ENCODE results near the gene CPT1A. TPM values are rescaled to one million over a fixed set of nuclear protein-coding genes. Genes with fewer than 3 reads are reported as not detected.
A peak's percentile ranks its signal among the peaks of the same experiment; 100 is the strongest.

CPT1A gene
- total and polyA plus RNA-seq, 2 experiments from 2014 or later, result 9.6 to 20.1 TPM

GRCh38 chr11:68817554-68817953, 24.2 kb downstream of the CPT1A start:
- peaks cover 8% of the 10 kb centered on the region; the same call in 1 of the 2 replicates for H3K36me3 ChIP-seq (ENCODE audit: low read depth)
- no peaks in the 10 kb centered on the region for H3K4me1 ChIP-seq (ENCODE audit: insufficient read depth)
- WGBS, 2 experiments (ENCODE audit: low coverage in 1 of 2, low lambda C conversion rate in 2 of 2, missing lambda C conversion rate in 2 of 2), result 75 to 90% methylated on average over 1 to 4 of the region's 4 CpGs
- H3K9me2 ChIP-seq (ENCODE audit: insufficient read depth), result no peaks in the 10 kb centered on the region
- in situ Hi-C loops (cut with MboI), result no loop called here
- no peaks in the 10 kb centered on the region for H3F3A ChIP-seq (ENCODE audit: insufficient read depth)
- TF ChIP-seq EZH2phosphoT487 (IDR thresholded peaks at IDR 0.05; ENCODE audit: insufficient read depth, low read depth), result no peak
- TF ChIP-seq EZH2 (IDR thresholded peaks at IDR 0.05; ENCODE audit: insufficient read depth, poor library complexity, severe bottlenecking), result no peak
- H3K27me3 ChIP-seq (replicated peaks; ENCODE audit: insufficient read depth), result no peaks in the 10 kb centered on the region
- H4K20me1 ChIP-seq (ENCODE audit: insufficient read depth), result no peaks in the 10 kb centered on the region
- H3K79me2 ChIP-seq (ENCODE audit: insufficient read depth), result peaks cover 93% of the 10 kb centered on the region
- H2AFZ ChIP-seq, result no peak overlapping the region
- H3K9ac ChIP-seq, result no peak overlapping the region
- no peak for DNase-seq
- no peaks in the 10 kb centered on the region for H3K9me3 ChIP-seq (ENCODE audit: low read depth)
- no peak overlapping the region for H3K4me2 ChIP-seq (ENCODE audit: unreplicated experiment)
- no peak overlapping the region for H3K27ac ChIP-seq
- no peak overlapping the region for H3K4me3 ChIP-seq

- no peaks in the 10 kb centered on the region for H3K27me3 ChIP-seq (replicated peaks; ENCODE audit: insufficient read depth)
- no peak overlapping the region for H3K9ac ChIP-seq
- peak; percentile 42 for DNase-seq
- in situ Hi-C loops (cut with MboI), result no loop called here
- H3K4me2 ChIP-seq (ENCODE audit: unreplicated experiment), result no peak overlapping the region
- TF ChIP-seq EZH2phosphoT487 (IDR thresholded peaks at IDR 0.05; ENCODE audit: insufficient read depth, low read depth), result no peak
- no peak for TF ChIP-seq EZH2 (IDR thresholded peaks at IDR 0.05; ENCODE audit: insufficient read depth, poor library complexity, severe bottlenecking)
- no peak overlapping the region for H2AFZ ChIP-seq
- WGBS, 2 experiments (ENCODE audit: low coverage in 1 of 2, low lambda C conversion rate in 2 of 2, missing lambda C conversion rate in 2 of 2), result 44 to 50% methylated on average over 5 to 7 of the region's 7 CpGs
- no peaks in the 10 kb centered on the region for H4K20me1 ChIP-seq (ENCODE audit: insufficient read depth)
- H3K27ac ChIP-seq, result no peak overlapping the region
- H3K36me3 ChIP-seq (ENCODE audit: low read depth), result peaks cover 8% of the 10 kb centered on the region; the same call in 1 of the 2 replicates
- no peaks in the 10 kb centered on the region for H3K9me3 ChIP-seq (ENCODE audit: low read depth)
- no peak overlapping the region for H3K4me3 ChIP-seq
- no peaks in the 10 kb centered on the region for H3K9me2 ChIP-seq (ENCODE audit: insufficient read depth)
- H3F3A ChIP-seq (ENCODE audit: insufficient read depth), result no peaks in the 10 kb centered on the region
- peaks cover 87% of the 10 kb centered on the region for H3K79me2 ChIP-seq (ENCODE audit: insufficient read depth)
- no peaks in the 10 kb centered on the region for H3K4me1 ChIP-seq (ENCODE audit: insufficient read depth)
Observed at GRCh38 chr11:68816917-68817419, 24.7 kb downstream of the CPT1A start.

DNA sequence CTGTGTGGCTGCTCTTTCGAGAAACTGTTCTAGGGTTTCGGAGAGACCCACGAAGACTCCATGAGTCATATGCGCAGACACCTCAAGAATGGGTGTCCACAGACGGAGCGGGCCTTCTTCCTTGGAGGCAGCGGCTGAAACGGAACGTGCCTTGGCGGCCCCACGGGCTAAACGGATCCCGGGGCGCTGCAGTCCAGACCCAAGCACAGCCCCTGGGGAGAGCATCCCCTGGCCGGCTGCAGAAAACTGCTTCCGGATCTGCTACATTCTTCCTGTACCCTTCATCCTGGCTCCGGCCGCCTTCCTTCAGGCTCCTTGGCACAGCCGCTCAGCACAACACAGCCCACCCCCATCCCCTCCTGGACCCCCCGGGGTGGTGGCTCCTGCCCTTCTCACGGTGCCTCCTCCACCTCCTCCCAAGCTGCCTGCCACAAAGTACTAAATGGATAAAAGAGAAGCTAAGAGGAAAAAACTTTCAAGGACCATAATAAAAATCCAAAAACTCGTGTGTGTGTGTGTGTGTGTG, 25.4 kb downstream of the CPT1A start:
- Histone ChIP-seq H3K4me3 (no peak overlapping the region), H3K9me3 (ENCODE audit: low read depth) (no peaks in the 10 kb centered on the region), H3F3A (ENCODE audit: insufficient read depth) (no peaks in the 10 kb centered on the region), H3K9ac (no peak overlapping the region), H3K4me1 (ENCODE audit: insufficient read depth) (no peaks in the 10 kb centered on the region), H3K4me2 (ENCODE audit: unreplicated experiment) (no peak overlapping the region), H3K27me3 (replicated peaks; ENCODE audit: insufficient read depth) (no peaks in the 10 kb centered on the region), H4K20me1 (ENCODE audit: insufficient read depth) (no peaks in the 10 kb centered on the region), H3K27ac (no peak overlapping the region), H3K9me2 (ENCODE audit: insufficient read depth) (no peaks in the 10 kb centered on the region), H3K36me3 (ENCODE audit: low read depth) (peaks cover 8% of the 10 kb centered on the region; the same call in 1 of the 2 replicates), H2AFZ (no peak overlapping the region), H3K79me2 (ENCODE audit: insufficient read depth) (peaks cover 81% of the 10 kb centered on the region)
- in situ Hi-C loops (cut with MboI), result no loop called here
- DNase-seq, result no peak
- 89 to 92% methylated on average over 20 to 22 of the region's 22 CpGs for WGBS, 2 experiments (ENCODE audit: low coverage in 1 of 2, low lambda C conversion rate in 2 of 2, missing lambda C conversion rate in 2 of 2)
- TF ChIP-seq EZH2phosphoT487 (IDR thresholded peaks at IDR 0.05; ENCODE audit: insufficient read depth, low read depth), result no peak
- no peak for TF ChIP-seq EZH2 (IDR thresholded peaks at IDR 0.05; ENCODE audit: insufficient read depth, poor library complexity, severe bottlenecking)

GRCh38 chr11:68813773-68814172, 27.9 kb downstream of the CPT1A start:
- no peak overlapping the region for H3K27ac ChIP-seq
- no peaks in the 10 kb centered on the region for H3F3A ChIP-seq (ENCODE audit: insufficient read depth)
- H4K20me1 ChIP-seq (ENCODE audit: insufficient read depth), result no peaks in the 10 kb centered on the region
- H3K4me3 ChIP-seq, result no peak overlapping the region
- no peak for DNase-seq
- no peaks in the 10 kb centered on the region for H3K9me3 ChIP-seq (ENCODE audit: low read depth)
- H3K27me3 ChIP-seq (replicated peaks; ENCODE audit: insufficient read depth), result no peaks in the 10 kb centered on the region
- in situ Hi-C loops (cut with MboI), result no loop called here
- no peaks in the 10 kb centered on the region for H3K9me2 ChIP-seq (ENCODE audit: insufficient read depth)
- no peak overlapping the region for H2AFZ ChIP-seq
- peaks cover 77% of the 10 kb centered on the region for H3K79me2 ChIP-seq (ENCODE audit: insufficient read depth)
- no peak for TF ChIP-seq EZH2 (IDR thresholded peaks at IDR 0.05; ENCODE audit: insufficient read depth, poor library complexity, severe bottlenecking)
- TF ChIP-seq EZH2phosphoT487 (IDR thresholded peaks at IDR 0.05; ENCODE audit: insufficient read depth, low read depth), result no peak
- H3K36me3 ChIP-seq (ENCODE audit: low read depth), result peaks cover 8% of the 10 kb centered on the region; the same call in 1 of the 2 replicates
- 92 to 94% methylated on average over 11 of the region's 11 CpGs for WGBS, 2 experiments (ENCODE audit: low coverage in 1 of 2, low lambda C conversion rate in 2 of 2, missing lambda C conversion rate in 2 of 2)
- no peak overlapping the region for H3K9ac ChIP-seq
- no peaks in the 10 kb centered on the region for H3K4me1 ChIP-seq (ENCODE audit: insufficient read depth)
- H3K4me2 ChIP-seq (ENCODE audit: unreplicated experiment), result no peak overlapping the region
